ENCODE measurements around the gene CCDC107. TPM values are rescaled to one million over a fixed set of nuclear protein-coding genes. Genes with fewer than 3 reads are reported as not detected.

The CCDC107 gene
- total RNA-seq, 1 experiment from 2014 or later: 12.0 TPM

GRCh38 chr9:35681341-35682002 lies 23.4 kb downstream of the CCDC107 start:
- no peaks in the 10 kb centered on the region for H4K20me1 ChIP-seq (ENCODE audit: control insufficient read depth, insufficient read depth, insufficient read length)
- H2BK12ac ChIP-seq (ENCODE audit: insufficient read length, low read depth, low read length): no peak overlapping the region
- H3K27ac Mint-ChIP-seq: peak overlapping the region in 1 of 3 experiments; percentile 75; a peak in 3 of 7 replicates

More at GRCh38 chr9:35681341-35682002, 23.4 kb downstream of the CCDC107 start:
- H4K91ac ChIP-seq (ENCODE audit: insufficient read length, low read depth, low read length): no peak overlapping the region
- Mint-ChIP-seq H3K4me3 (no peak overlapping the region), H3K9me3 (no peaks in the 10 kb centered on the region), H3K36me3 (ENCODE audit: insufficient read depth in 1 of 3, low read depth in 3 of 3) (peaks cover 35 to 47% (median 46%) of the 10 kb centered on the region in 3 experiments; a peak in 6 of 7 replicates), H3K4me1 (peaks cover 19 to 23% of the 10 kb centered on the region in 2 experiments), H3K27me3 (ENCODE audit: low read depth) (peaks cover 12% of the 10 kb centered on the region)
- no peak overlapping the region for H3K27ac ChIP-seq (ENCODE audit: insufficient read length, low read depth, low read length)
- H3K79me1 ChIP-seq (ENCODE audit: insufficient read depth, low read depth, low read length, poor library complexity, severe bottlenecking): no peaks in the 10 kb centered on the region
- H4K5ac ChIP-seq (ENCODE audit: insufficient read length, low read depth, low read length): no peak overlapping the region
- no peak overlapping the region for H2BK120ac ChIP-seq (ENCODE audit: low read depth, low read length, poor library complexity, severe bottlenecking)
- TF ChIP-seq, protein P1, sequence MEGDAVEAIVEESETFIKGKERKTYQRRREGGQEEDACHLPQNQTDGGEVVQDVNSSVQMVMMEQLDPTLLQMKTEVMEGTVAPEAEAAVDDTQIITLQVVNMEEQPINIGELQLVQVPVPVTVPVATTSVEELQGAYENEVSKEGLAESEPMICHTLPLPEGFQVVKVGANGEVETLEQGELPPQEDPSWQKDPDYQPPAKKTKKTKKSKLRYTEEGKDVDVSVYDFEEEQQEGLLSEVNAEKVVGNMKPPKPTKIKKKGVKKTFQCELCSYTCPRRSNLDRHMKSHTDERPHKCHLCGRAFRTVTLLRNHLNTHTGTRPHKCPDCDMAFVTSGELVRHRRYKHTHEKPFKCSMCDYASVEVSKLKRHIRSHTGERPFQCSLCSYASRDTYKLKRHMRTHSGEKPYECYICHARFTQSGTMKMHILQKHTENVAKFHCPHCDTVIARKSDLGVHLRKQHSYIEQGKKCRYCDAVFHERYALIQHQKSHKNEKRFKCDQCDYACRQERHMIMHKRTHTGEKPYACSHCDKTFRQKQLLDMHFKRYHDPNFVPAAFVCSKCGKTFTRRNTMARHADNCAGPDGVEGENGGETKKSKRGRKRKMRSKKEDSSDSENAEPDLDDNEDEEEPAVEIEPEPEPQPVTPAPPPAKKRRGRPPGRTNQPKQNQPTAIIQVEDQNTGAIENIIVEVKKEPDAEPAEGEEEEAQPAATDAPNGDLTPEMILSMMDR (conservative IDR thresholded peaks at IDR 0.05): no peak
- H3K56ac ChIP-seq (ENCODE audit: insufficient read length, low read depth, low read length): no peak overlapping the region
- WGBS (ENCODE audit: extremely low coverage, insufficient read length, low lambda C conversion rate): no CpG with 5 or more reads among the region's 3 CpGs
- H3K23me2 ChIP-seq (ENCODE audit: insufficient read length, low read depth, low read length, poor library complexity, severe bottlenecking): no peaks in the 10 kb centered on the region
- H4K8ac ChIP-seq (replicated peaks; ENCODE audit: insufficient read length, low read depth, low read length): no peak overlapping the region
- H2BK5ac ChIP-seq (ENCODE audit: insufficient read length, low read length): no peak overlapping the region
- H2BK20ac ChIP-seq (ENCODE audit: low read depth, low read length, poor library complexity, severe bottlenecking): no peak overlapping the region
- no peaks in the 10 kb centered on the region for H3K9me3 ChIP-seq (ENCODE audit: control insufficient read depth, low read depth, low read length)
- H3K4me1 ChIP-seq (ENCODE audit: insufficient read depth, low read length): no peaks in the 10 kb centered on the region; the same call in none of the 2 replicates
- H3K9ac ChIP-seq (ENCODE audit: extremely low read depth, insufficient read length, low read length): no peak overlapping the region
- no peak overlapping the region for H3K18ac ChIP-seq (ENCODE audit: insufficient read length, low read depth, low read length)
- H3K27me3 ChIP-seq (ENCODE audit: insufficient read depth, low read length): no peaks in the 10 kb centered on the region; the same call in 1 of the 2 replicates
- H3K23ac ChIP-seq (ENCODE audit: insufficient read length, low read depth, low read length): no peak overlapping the region
- H2BK15ac ChIP-seq (ENCODE audit: low read depth, low read length): no peak overlapping the region
- H2AFZ ChIP-seq (ENCODE audit: low read length): no peak overlapping the region
- no peak overlapping the region for H3K14ac ChIP-seq (ENCODE audit: insufficient read depth, low read length)
- no peak overlapping the region for H3K4me2 ChIP-seq (ENCODE audit: insufficient read depth, insufficient read length, low read length)
- H3K79me2 ChIP-seq (ENCODE audit: insufficient read depth, low read length): no peaks in the 10 kb centered on the region
- H3K4ac ChIP-seq (ENCODE audit: low read depth, low read length): no peak overlapping the region
- no peak overlapping the region for H2AK5ac ChIP-seq (ENCODE audit: insufficient read length, low read length)
- H3T11ph ChIP-seq (ENCODE audit: low read length): no peak overlapping the region
- no peak for DNase-seq

Data from H9 (cell line).